GM23338 (cell line): ENCODE measurements around the gene ABI3. TPM values are rescaled to one million over a fixed set of nuclear protein-coding genes. Genes with fewer than 3 reads are reported as not detected.

Source experiments
- ATAC-seq: fragments of 200-7000 bp; cut with Tn5 transposase; 3 replicates; pipeline ENCODE4 v1.9.1; 2020
- DNase-seq: peaks from one replicate; pipeline ENCODE4 v3.0.0-alpha.2; 2015; ENCODE audit warnings: low spot score
- H2AFZ ChIP-seq: fragments of 200-600 bp; sonication (generic); 2 replicates; pipeline ENCODE4 v1.8.0; 2016; ENCODE audit warnings: antibody characterized with exemption, mild to moderate bottlenecking, moderate library complexity
- H3F3A ChIP-seq: fragments of 200-600 bp; sonication (generic); replicated peaks from 2 replicates; pipeline ENCODE4 v1.8.0; 2017; ENCODE audit warnings: antibody characterized with exemption, mixed run types, low read depth
- H3K27ac ChIP-seq: fragments of 200-600 bp; sonication (generic); 2 replicates; pipeline ENCODE4 v1.6.1; 2016; ENCODE audit warnings: low read depth
- H3K27me3 ChIP-seq: fragments of 200-600 bp; sonication (generic); 2 replicates; pipeline ENCODE4 v1.8.0; 2016; ENCODE audit warnings: mild to moderate bottlenecking, mixed run types, moderate library complexity; ENCODE audit not compliant: insufficient read depth
- H3K36me3 ChIP-seq: fragments of 200-600 bp; sonication (generic); 2 replicates; pipeline ENCODE4 v1.8.0; 2016; ENCODE audit warnings: mild to moderate bottlenecking; ENCODE audit not compliant: insufficient read depth
- H3K4me1 ChIP-seq: fragments of 200-600 bp; sonication (generic); 2 replicates; pipeline ENCODE4 v1.8.0; 2016; ENCODE audit warnings: mild to moderate bottlenecking, moderate library complexity; ENCODE audit not compliant: insufficient read depth
- H3K4me2 ChIP-seq: fragments of 200-600 bp; sonication (generic); 2 replicates; pipeline ENCODE4 v1.7.1; 2017; ENCODE audit warnings: mixed run types
- H3K4me3 ChIP-seq: fragments of 200-600 bp; sonication (generic); 2 replicates; pipeline ENCODE4 v1.6.1; 2016; ENCODE audit warnings: mixed run types
- H3K79me2 ChIP-seq: fragments of 200-600 bp; sonication (generic); replicated peaks from 2 replicates; pipeline ENCODE4 v1.8.0; 2017; ENCODE audit warnings: mild to moderate bottlenecking; ENCODE audit not compliant: insufficient read depth
- H3K9me2 ChIP-seq: fragments of 200-600 bp; sonication (generic); 2 replicates; pipeline ENCODE4 v1.8.0; 2017; ENCODE audit not compliant: insufficient read depth
- H4K20me1 ChIP-seq: fragments of 200-600 bp; sonication (generic); replicated peaks from 2 replicates; pipeline ENCODE4 v1.8.0; 2017; ENCODE audit warnings: mild to moderate bottlenecking; ENCODE audit not compliant: insufficient read depth
- H3K27ac Mint-ChIP-seq: 2 replicates; pipeline ENCODE4 v1.8.0; 2020; ENCODE audit warnings: inconsistent platforms, mild to moderate bottlenecking, moderate library complexity, mixed read lengths
- H3K27me3 Mint-ChIP-seq: 3 replicates; pipeline ENCODE4 v1.8.0; 2022; ENCODE audit warnings: low read depth, mild to moderate bottlenecking, moderate library complexity, mixed read lengths, inconsistent platforms; ENCODE audit not compliant: insufficient read depth, poor library complexity
- H3K36me3 Mint-ChIP-seq: 3 replicates; pipeline ENCODE4 v1.8.0; 2021; ENCODE audit warnings: low read depth, mild to moderate bottlenecking, inconsistent platforms, moderate library complexity, mixed read lengths
- H3K4me1 Mint-ChIP-seq: 3 replicates; pipeline ENCODE4 v1.8.0; 2020; ENCODE audit warnings: mild to moderate bottlenecking, inconsistent platforms, mixed read lengths
- H3K4me3 Mint-ChIP-seq: 3 replicates; pipeline ENCODE4 v1.8.0; 2021; ENCODE audit warnings: moderate library complexity, mild to moderate bottlenecking, inconsistent platforms, mixed read lengths
- H3K9me3 Mint-ChIP-seq: 3 replicates; pipeline ENCODE4 v1.8.0; 2020; ENCODE audit warnings: moderate library complexity, mild to moderate bottlenecking, inconsistent platforms, mixed read lengths
- CTCF ChIP-seq, 2 experiments: fragments of 200-600 bp in 1 of 2; sonication (generic) in 1 of 2; conservative IDR thresholded peaks; 2 replicates each; pipeline versions ENCODE4 v1.5.1 to v1.6.1; 2016 to 2017; ENCODE audit warnings: antibody characterized with exemption in 2 of 2, low read depth in 2 of 2, mild to moderate bottlenecking in 2 of 2, moderate library complexity in 1 of 2
- EZH2 ChIP-seq: fragments of 200-600 bp; sonication (generic); IDR thresholded peaks from one replicate; pipeline ENCODE4 v1.8.0; 2017; ENCODE audit warnings: antibody characterized with exemption, mild to moderate bottlenecking, low read depth; ENCODE audit not compliant: unreplicated experiment
- JUNB ChIP-seq: IDR thresholded peaks from one replicate; pipeline ENCODE4 v1.6.1; 2016; ENCODE audit warnings: antibody characterized with exemption; ENCODE audit not compliant: unreplicated experiment
- POLR2AphosphoS5 ChIP-seq: IDR thresholded peaks from 2 replicates; pipeline ENCODE4 v1.6.1; 2016; ENCODE audit warnings: antibody characterized with exemption, low read depth
- REST ChIP-seq: IDR thresholded peaks from one replicate; pipeline ENCODE4 v1.6.1; 2018; ENCODE audit warnings: antibody characterized with exemption; ENCODE audit not compliant: unreplicated experiment
- ZNF331 ChIP-seq: fragments of 250-450 bp; sonication (Bioruptor Pico); IDR thresholded peaks from 2 replicates; pipeline ENCODE4 v1.5.0; 2020; ENCODE audit warnings: low read depth, mild to moderate bottlenecking, moderate library complexity
- ZNF462 ChIP-seq: fragments of 250-450 bp; sonication (Bioruptor Pico); IDR thresholded peaks from 2 replicates; pipeline ENCODE4 v1.5.0; 2020; ENCODE audit warnings: mild to moderate bottlenecking, moderate library complexity
- polyA plus RNA-seq: library from polyadenylated mRNA; unstranded; fragments of >200 nt; fragmentation: Nextera tagmentation; extraction: Ambion mirVana; gene quantifications from 2 replicates; pipeline ENCODE4 v1.2.1, GENCODE V29; 2016
- total RNA-seq: library from RNA; depleted of rRNA; stranded (reverse); fragments of >200 nt; shearing (Covaris generic); gene quantifications from 2 replicates; pipeline ENCODE4 v1.2.3, GENCODE V29; 2014

ABI3 gene
- total and polyA plus RNA-seq, 2 experiments from 2014 or later, result 1.8 to 3.0 TPM

GRCh38 chr17:49252148-49252695, 41.7 kb downstream of the ABI3 start:
- H3K4me3 ChIP-seq, result no peak overlapping the region
- ATAC-seq, result no peak
- no peak for DNase-seq
- no peaks in the 10 kb centered on the region for H3K27me3 ChIP-seq
- peaks cover 6% of the 10 kb centered on the region for H3K27me3 Mint-ChIP-seq
- H3K4me3 Mint-ChIP-seq, result no peak overlapping the region
- no peak overlapping the region; the same call in 1 of the 2 replicates for H2AFZ ChIP-seq
- no peaks in the 10 kb centered on the region for H3K4me1 ChIP-seq
- no peaks in the 10 kb centered on the region for H4K20me1 ChIP-seq
- no peak overlapping the region for H3K27ac ChIP-seq
- H3K79me2 ChIP-seq, result no peaks in the 10 kb centered on the region
- H3K9me2 ChIP-seq, result no peaks in the 10 kb centered on the region
- no peaks in the 10 kb centered on the region for H3F3A ChIP-seq
- H3K4me1 Mint-ChIP-seq, result peaks cover 3% of the 10 kb centered on the region; the same call in 1 of the 3 replicates
- no peak overlapping the region for H3K27ac Mint-ChIP-seq
- no peaks in the 10 kb centered on the region; the same call in 2 of the 3 replicates for H3K9me3 Mint-ChIP-seq
- no peak overlapping the region for H3K4me2 ChIP-seq
- H3K36me3 ChIP-seq, result no peaks in the 10 kb centered on the region
- TF ChIP-seq POLR2AphosphoS5 (no peak), ZNF462 (no peak), ZNF331 (CRISPR knock-in tag) (no peak), CTCF (conservative IDR thresholded peaks at IDR 0.05; ENCODE audit: low read depth in 2 of 2) (no peak), REST (no peak), JUNB (no peak), EZH2 (no peak)
- no peaks in the 10 kb centered on the region for H3K36me3 Mint-ChIP-seq
